Measurements from ENCODE around the gene DUSP1.

DNA sequence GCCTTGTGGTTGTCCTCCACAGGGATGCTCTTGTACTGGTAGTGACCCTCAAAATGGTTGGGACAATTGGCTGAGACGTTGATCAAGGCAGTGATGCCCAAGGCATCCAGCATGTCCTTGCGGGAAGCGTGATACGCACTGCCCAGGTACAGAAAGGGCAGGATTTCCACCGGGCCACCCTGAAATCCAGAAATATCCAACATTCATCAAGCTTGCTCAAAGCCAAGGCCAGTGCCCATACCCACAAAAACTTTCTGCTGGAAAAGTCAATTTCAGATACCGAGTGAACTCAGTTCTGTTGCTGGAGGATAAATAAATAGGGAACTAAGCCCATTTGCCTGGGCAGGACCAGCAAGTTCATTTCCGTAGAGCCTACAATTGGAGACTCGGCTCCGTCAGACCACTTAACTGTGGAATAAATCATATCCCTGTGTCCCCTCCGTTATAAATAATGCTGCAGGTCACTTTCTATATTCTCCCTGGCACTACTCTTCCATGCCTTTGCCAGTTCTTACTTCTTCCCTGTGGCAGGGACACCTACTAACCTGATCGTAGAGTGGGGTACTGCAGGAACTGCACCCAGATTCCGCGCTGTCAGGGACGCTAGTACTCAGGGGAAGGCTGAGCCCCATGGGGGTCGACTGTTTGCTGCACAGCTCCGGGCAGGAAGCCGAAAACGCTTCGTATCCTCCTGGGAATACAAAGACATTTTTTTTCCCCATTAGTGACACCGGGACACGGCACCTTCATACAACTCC, 1.2 kb downstream of the DUSP1 start:
- TF ChIP-seq, protein P1, sequence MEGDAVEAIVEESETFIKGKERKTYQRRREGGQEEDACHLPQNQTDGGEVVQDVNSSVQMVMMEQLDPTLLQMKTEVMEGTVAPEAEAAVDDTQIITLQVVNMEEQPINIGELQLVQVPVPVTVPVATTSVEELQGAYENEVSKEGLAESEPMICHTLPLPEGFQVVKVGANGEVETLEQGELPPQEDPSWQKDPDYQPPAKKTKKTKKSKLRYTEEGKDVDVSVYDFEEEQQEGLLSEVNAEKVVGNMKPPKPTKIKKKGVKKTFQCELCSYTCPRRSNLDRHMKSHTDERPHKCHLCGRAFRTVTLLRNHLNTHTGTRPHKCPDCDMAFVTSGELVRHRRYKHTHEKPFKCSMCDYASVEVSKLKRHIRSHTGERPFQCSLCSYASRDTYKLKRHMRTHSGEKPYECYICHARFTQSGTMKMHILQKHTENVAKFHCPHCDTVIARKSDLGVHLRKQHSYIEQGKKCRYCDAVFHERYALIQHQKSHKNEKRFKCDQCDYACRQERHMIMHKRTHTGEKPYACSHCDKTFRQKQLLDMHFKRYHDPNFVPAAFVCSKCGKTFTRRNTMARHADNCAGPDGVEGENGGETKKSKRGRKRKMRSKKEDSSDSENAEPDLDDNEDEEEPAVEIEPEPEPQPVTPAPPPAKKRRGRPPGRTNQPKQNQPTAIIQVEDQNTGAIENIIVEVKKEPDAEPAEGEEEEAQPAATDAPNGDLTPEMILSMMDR (conservative IDR thresholded peaks at IDR 0.05 in 1 of 2, IDR thresholded peaks at IDR 0.05 in 1 of 2; ENCODE audit: extremely low read depth in 1 of 2, insufficient read depth in 1 of 2, low read depth in 1 of 2, low read length in 2 of 2): no peak
- TF ChIP-seq EZH2 (IDR thresholded peaks at IDR 0.05; ENCODE audit: borderline replicate concordance, low read length): no peak

Data from mammary epithelial cell (primary cell).